KBM-7 (cell line): ENCODE results near the gene SPNS3.

Source experiments
- DNase-seq: peaks from one replicate; pipeline ENCODE4 v3.0.0-alpha.2; 2015
- in situ Hi-C: fragments of 300-500 bp; cut with MboI; formaldehyde crosslinking; loops from 2 replicates; pipeline ENCODE4 v1.14.3; 2020; ENCODE audit warnings: low sequenced_read_pairs, low pct_unique_long_range_greater_than_20kb, mixed read lengths

SPNS3 gene

GRCh38 chr17:4422864-4423263 is 10.9 kb upstream of the SPNS3 start:
- DNase-seq = no peak
- in situ Hi-C loops = no loop called here

DNA sequence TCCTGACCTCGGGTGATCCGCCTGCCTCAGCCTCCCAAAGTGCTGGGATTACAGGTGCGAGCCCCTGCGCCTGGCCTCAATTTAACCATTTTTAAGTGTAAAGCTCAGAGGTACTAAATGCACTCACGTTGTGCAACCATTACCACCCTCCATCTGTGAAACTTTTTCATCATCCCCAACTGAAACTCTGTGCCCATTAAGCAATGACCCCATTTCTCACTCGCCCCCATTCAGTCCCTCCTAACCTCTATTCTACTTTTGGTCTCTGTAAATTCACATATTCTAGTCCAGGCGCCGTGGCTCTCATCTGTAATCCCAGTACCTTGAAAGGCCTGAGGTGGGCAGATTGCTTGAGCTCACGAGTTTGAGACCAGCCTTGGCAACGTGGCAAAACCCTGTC is 8.3 kb upstream of the SPNS3 start:
- in situ Hi-C loops = no loop called here
- no peak for DNase-seq

DNA sequence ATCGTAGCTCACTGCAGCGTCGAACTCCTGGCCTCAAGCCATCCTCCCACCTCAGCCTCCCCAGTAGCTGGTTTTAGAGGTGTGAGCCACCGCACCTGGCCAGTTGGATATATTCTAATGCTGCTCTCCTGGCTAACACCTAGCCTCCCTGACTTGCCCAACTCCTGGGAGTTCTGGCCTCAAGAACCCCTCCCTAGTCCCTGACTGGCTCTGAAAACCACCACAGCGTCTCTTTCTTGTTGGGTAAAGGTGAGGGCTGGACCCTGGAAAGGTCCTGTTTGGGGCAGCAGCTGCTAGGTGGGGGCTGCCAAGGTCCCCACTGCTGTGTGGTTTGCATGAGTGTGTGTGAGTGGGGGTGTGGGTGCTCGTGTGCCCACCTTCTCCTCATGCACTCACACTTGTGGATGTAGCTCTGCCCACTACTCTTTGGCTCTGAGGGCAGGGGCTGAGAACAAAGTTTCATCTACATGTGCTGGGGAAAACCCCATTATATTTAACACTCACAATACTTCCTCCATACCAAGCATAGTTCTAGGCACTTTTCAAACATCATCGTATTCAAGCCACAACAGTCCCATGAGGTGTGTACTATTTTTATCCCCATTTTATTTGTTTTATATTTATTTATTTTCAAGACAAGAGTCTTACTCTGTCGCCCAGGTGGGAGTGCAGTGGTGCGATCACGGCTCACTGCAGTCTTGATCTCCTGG is 7.1 kb upstream of the SPNS3 start:
- DNase-seq = no peak
- in situ Hi-C loops = no loop called here

DNA sequence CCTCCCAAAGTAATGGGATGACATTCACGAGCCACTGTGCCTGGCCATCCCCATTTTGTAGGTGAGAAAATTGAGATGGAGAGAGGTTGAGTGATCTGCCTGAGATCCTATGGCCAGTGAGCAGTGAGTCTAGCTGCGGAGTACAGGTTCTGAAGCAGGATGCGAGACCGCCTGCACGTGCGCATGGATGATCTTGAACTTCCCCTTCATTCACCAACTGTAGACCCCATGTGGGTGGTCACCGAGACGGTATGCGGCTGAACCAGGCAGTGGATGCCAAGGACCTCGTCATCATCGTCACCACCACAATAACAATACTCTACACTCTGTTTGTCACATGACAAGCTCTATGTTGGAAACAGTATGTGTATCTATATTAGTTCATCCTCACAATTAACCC is 6.2 kb upstream of the SPNS3 start:
- in situ Hi-C loops = no loop called here
- no peak for DNase-seq

DNA sequence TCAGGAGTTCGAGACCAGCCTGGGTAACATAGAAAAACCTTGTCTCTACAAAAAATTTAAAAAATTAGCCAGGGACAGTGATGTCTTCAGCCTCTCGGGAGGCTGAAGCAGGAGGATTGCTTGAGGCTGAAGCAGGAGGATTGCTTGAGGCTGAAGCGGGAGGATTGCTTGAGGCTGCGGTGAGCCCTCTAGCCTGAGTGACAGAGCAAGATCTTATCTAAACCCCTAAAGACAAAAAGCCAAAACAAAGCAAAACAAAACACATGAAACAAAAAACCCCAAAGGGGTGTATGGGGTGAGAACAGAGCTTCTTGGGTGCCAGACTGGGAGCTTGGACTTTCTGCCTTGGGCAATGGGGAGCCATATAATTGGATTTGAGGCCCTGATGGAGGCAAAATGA is 2.6 kb downstream of the SPNS3 start:
- in situ Hi-C loops = no loop called here
- no peak for DNase-seq

- peak; percentile 83 for DNase-seq
- in situ Hi-C loops = no loop called here
These were observed 3.1 kb downstream of the SPNS3 start for GRCh38 chr17:4436846-4437245.

DNA sequence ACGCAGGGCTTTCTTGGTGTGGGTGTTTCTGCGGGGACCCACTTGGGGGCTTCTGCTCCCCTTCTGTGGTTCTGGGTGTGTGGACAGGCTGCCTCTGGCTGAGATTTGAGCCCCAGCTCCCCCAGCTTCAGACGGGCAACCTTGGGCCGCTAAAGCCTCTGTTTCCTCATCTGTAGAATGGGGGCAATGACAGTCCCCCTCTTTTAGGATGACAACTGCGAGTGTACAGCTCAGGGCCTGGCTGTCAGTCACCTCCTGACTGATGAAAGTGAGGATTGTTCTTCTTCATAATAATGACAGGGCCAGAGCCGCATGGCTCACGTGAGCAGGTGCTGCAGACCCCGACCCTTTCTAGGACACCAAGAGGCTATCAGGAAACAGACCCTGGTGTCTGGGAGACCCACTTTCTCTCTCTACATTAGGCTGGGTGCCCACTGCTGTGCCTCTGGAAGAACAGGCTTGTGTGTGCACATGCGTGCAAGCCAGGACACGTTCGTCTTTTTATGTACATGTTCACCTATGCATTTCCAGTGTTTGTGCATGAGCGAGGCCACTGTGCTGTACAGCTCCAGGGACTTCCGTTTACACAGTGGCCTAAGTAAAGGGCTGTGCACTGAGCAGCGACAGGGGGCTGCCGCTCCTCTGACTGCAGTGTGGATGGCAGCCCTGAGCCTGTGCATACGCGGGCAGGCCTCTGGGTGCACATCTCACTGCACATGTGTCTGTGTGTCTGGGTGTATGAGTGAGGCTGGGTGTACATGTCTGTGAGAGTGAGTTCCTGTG is 4.6 kb downstream of the SPNS3 start:
- no peak for DNase-seq
- in situ Hi-C loops = no loop called here

GRCh38 chr17:4440021-4440420 is 6.3 kb downstream of the SPNS3 start:
- in situ Hi-C loops = no loop called here
- no peak for DNase-seq

DNA sequence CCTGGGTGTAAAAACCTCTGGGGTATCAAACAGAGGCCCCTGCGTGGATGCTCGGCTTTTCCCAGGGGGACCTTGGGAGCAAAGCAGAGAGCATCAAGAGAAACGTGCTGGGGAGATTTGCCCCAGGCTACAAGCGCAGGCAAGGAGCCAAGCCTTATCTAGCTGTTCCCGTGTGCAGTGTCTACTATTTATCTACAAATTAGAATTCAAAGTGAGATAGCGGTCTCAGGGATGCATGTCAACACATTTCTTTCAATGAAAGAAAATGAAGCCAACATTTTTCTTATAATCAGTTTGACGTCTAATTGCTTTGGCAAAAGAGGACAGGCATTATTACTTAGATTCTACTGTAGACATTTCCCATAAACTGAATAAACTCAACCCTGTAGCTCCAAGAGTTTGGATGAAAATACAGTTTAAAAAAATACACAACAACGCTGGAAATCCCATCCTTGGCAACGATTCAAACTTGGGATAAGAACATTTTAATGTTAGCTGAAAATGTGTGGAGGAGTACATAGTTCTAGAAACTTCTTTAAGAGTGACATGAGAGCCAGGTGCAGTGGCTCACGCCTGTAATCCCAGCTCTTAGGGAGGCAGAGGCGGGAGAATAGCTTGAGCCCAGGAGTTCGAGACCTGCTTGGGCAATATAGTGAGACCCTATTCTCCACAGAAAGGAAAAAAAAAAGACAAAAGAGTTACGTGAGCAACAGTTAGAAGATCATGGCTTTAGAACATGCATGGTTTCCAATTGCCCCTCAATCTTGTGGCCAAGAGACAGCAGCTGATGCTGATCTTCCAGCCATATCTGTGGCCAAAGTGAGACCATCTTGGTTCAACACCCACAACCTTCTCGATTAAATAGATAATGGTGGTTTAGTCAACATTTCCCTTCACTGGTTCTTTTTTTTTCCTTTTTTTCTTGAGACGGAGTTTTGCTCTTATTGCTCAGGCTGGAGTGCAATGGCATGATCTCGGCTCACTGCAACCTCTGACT is 7.2 kb downstream of the SPNS3 start:
- in situ Hi-C loops = no loop called here
- no peak for DNase-seq

DNA sequence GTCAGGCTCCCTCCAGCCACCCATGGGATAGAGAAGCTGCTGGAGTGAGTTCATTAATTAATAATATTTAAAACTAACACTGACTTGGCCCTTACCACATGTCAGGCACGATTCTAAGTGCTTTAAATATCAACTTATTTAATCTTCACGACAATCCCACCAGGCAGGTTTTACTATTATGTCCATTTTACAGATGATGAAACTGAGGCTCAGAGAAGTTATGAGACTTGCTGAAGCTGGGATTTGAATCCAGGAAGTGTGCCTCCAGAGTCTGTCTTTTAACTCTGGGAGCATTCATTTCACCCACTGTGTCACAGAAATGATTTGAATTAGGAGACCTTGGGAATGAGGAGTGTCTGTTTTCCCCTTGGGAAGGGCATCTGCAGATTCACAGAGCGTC is 8.8 kb downstream of the SPNS3 start:
- in situ Hi-C loops = no loop called here
- DNase-seq = no peak

DNA sequence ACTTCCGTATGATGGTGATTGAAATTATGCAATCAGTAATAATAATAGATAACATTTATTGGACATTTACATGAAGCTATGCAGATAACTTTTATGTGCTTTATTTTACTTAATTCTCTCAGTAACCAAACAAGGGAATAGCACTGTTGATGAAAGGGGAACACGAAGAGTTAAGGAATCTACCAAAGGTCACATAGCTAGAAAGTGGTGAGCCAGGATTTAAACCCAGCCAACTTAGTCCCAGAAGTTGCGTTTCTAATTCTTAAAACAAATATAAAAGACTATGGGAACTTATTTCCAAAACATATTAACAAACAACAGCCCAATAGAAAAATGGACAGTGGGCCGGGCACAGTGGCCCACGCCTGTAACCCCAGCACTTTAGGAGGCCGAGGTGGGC is 9.7 kb downstream of the SPNS3 start:
- in situ Hi-C loops = no loop called here
- DNase-seq = no peak

DNA sequence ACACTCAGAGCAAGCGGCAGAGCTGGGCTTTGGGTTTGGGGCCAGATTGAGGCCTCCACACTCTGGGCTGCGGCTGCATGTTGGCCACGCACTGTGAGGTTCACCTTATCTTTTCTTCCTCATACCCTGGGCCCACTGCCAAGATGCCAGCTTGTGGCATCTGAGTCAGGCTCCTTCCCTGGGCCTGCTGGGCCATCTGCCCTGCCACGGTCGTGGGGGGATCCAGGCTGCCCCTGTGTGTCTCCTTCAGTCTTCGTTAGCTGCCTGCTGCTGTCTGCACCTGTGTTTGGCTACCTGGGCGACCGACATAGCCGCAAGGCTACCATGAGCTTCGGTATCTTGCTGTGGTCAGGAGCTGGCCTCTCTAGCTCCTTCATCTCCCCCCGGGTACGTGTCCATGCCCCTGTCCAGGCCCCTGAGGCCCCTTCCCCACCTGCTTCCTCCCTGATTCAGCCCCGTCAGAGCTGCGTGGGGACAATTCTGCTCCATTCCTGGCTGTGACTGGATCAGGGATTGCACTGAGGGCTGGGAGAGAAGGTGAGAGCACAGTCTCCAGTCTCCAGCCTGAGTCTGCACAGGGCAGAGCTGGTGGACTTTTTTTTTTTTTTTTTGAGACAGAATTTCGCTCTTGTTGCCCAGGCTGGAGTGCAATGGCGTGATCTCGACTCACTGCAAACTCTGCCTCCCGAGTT is 11.2 kb downstream of the SPNS3 start:
- in situ Hi-C loops = no loop called here
- DNase-seq = no peak

- no peak for DNase-seq
- in situ Hi-C loops = no loop called here
These were observed 12.0 kb downstream of the SPNS3 start for GRCh38 chr17:4445731-4446130.

GRCh38 chr17:4446326-4447071 is 12.8 kb downstream of the SPNS3 start:
- in situ Hi-C loops = no loop called here
- DNase-seq = no peak

DNA sequence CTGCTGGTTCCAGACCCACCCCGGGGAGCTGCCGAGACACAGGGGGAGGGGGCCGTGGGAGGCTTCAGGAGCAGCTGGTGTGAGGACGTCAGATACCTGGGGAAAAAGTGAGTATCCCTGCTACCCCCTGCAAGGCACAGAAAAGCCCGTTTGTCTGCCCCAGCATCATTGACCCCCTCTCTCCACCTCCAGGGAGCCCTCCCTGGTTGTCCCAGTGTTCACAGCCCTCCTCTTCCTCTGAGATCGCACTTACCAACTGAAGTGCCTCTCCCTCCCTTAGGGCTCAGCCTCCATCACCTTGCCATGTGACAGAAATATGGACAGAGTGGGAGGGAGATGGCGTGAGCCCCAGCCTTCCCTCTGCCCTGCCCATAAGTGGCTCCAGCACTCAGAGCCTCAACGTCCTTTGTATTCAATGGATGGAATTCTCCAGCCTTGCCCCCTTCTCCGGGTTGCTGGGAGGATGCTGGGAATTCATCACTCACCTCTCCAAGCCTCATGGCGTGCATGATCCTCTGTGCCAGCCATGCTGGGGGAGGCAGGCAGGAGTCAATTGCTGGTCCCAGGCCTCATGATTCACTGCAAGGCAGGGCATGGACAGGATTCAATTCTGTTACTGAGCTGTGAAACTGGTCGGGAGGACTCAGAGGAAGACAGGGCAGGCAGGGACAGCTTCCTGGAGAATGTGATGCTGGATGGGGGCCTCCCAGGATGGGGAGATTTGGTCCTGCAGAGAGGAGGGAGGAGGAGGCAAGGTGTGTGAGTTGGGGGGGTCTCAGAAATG is 14.6 kb downstream of the SPNS3 start:
- no peak for DNase-seq
- in situ Hi-C loops = no loop called here

GRCh38 chr17:4449736-4450135 is 16.0 kb downstream of the SPNS3 start:
- no peak for DNase-seq
- in situ Hi-C loops = no loop called here

DNA sequence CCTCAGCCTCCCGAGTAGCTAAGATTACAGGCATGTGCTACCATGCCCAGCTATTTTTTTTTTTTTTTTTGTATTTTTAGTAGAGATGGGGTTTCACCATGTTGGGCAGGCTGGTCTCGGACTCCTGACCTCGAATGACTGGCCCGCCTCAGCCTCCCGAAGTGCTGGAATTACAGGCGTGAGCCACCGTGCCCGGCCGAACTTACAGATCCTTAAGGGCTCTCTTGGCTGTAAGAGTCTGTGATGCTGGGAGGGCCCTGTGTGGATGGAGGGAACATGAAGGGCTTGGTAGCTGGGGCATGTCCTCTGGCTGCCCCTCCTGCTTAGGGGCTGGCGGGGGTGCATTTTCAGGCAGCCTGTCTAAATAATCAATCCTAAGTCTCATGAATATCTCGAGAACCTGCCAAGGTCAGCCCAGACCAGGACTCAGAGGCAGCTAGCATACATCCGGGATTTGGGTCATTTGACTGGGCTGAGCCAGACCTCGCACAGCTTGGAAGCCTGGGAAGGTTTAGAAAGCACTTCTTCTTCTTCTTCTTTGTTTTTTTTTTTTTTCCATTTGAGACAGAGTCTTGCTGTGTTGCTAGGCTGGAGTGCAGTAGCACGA is 17.1 kb downstream of the SPNS3 start:
- in situ Hi-C loops = no loop called here
- DNase-seq = no peak
